NCI-H128 (cell line): ENCODE data around the gene BRPF1.

Experiments used
- DNase-seq: peaks from one replicate; lab custom pipeline; 2025; ENCODE audit not compliant: unreplicated experiment; lab: John Stamatoyannopoulos, UW

Gene BRPF1

DNA sequence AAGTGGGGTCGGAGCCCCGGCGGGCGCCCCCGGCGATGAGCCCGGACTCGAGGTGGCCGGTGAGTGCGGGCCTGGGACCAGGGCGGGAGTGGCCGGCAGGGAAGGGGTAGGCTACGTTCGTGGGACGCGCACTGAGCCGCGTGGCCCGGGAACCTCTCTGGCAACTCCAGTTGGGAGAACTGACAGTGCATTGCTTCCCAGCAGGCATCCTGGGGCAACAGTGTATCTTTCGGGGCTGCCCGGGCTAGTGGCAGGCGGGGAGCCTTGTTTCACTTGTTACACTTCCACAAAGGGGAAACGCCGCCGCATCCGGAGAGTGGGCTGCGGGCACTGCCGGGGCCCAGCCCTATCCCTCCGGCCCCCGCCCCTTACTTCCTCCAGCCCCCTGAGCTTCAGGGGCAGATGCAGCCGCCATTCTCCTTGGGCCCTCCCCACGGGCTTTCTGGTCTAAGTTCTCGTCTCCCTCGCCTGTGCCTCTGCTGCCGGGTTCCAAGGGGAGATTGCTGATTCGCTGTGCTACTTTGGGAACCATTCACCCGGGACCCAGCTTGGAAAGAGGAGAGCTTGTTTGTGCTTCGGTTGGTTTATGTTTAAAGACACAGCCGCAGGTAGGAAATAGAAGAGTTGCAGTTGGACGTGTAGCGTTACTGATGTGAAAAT is 675 bp downstream of the BRPF1 start:
- no peak for DNase-seq

DNA sequence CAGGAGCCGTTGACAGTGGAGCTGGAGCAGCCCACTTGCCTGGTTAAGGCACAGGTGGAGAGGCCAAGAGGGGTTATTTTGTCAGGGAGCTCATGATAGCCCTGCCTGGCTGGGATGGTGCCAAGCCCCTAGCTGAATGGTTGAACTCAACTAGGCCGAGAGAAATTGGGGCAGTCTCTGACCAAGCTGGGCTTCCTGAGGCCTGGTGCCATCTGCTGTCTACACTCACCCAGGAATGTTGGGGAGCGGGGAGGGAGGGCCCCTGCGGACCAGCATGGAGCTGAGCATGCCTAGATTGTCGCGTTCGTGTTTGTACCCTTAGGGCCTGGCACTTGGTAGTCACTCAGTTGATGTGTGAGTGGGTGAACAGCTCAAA is 1.2 kb downstream of the BRPF1 start:
- no peak for DNase-seq

DNA sequence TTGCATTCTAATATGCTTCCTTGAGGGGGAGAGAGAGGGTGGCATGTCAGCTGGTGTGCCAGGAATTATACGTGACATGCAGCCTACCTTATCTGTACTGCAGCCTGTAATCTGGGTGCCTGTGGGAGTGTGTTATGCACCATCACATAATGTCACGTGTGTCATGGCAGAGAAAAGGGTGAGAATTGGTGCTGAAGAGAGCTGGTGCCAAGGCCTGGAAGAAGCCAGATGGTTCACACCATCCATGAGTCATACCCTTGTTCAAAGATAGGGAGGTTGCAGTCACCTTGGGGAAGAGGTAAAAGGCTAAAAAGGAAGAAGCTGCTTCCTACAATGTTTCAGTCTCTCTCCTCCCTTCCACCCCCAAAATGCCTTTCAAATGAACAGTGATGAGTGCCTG is 5.3 kb downstream of the BRPF1 start:
- DNase-seq, result no peak

DNA sequence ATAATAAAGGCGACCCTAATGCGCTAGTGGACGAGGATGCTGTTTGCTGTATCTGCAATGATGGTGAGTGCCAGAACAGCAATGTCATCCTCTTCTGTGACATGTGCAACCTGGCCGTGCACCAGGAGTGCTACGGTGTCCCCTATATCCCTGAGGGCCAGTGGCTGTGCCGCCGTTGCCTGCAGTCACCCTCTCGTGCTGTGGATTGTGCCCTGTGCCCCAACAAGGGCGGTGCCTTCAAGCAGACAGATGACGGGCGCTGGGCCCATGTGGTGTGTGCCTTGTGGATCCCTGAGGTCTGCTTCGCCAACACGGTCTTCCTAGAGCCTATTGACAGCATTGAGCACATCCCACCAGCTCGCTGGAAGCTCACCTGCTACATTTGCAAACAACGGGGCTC is 7.6 kb downstream of the BRPF1 start:
- no peak for DNase-seq

DNA sequence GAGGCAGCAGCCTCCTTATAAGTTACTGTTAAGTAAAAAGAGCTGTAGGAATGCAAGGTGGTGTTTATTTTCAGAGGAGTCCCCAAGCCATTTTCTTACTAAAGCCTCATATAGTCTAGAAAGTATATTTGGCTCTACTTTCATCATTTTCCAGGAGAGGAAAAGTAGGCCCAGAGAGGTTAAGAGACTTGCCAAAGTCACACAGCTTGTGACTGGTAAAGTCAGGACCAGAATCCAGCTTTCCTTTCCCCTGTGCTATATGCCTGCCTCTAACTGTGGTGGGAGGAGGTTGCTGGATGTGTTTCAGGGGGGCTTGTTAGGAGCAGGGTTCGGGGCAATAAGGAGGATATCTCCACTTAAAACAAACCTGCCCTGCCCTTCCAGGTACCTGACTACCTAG is 11.0 kb downstream of the BRPF1 start:
- DNase-seq, result no peak

DNA sequence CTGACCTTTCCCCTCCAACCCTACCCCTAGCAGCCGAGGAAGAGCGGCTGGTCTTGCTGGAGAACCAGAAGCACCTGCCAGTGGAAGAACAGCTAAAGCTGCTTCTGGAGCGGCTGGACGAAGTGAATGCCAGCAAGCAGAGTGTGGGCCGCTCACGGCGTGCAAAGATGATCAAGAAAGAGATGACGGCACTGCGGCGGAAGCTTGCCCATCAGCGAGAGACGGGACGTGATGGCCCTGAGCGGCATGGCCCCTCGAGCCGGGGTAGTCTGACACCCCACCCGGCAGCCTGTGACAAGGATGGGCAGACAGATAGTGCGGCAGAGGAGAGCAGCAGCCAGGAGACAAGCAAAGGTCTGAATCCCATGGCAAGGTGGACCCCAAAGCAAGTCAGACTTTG is 12.0 kb downstream of the BRPF1 start:
- DNase-seq, result no peak

DNA sequence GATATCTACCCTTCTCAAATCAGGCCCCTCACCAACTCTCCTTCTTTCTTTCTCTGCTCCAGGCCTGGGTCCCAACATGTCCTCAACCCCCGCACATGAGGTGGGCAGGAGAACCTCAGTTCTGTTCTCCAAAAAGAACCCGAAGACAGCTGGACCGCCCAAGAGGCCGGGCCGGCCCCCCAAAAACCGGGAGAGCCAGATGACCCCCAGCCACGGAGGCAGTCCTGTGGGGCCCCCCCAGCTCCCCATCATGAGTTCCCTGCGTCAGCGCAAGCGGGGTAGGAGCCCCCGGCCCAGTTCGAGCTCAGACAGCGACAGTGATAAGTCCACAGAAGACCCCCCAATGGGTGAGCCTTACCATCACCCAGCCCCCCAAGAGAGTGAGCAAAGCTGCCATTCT is 12.6 kb downstream of the BRPF1 start:
- DNase-seq, result no peak

DNA sequence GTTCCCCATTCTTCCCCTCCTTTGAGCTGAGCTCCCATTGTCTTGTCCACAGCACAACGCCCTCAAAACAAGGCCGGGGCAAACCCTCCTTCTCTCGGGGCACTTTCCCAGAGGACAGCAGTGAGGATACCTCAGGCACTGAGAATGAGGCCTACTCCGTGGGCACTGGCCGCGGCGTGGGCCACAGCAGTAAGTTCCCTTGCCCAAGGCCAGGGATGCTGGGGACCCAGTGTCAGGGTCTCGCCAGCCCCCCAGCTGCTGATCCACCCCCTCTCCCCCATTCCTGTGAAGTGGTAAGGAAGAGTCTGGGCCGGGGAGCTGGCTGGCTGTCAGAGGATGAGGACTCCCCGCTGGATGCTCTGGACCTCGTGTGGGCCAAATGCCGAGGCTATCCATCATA is 14.0 kb downstream of the BRPF1 start:
- DNase-seq, result no peak

DNA sequence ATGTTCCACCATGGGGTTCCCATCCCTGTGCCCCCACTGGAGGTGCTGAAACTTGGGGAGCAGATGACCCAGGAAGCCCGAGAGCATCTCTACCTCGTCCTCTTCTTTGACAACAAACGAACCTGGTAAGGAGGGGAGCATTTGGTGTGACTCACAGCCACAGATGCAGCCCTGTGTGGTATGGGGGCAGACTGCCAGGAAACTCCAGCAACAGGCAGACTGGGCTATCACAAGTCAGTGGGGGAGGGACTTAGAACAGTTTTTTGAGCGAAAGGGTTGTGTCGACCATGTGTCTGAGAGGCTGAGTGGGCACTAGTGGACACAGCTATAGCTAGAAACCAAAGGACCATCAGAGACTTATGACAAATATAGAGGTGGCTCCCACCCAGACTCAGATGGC is 14.8 kb downstream of the BRPF1 start:
- DNase-seq, result no peak

DNA sequence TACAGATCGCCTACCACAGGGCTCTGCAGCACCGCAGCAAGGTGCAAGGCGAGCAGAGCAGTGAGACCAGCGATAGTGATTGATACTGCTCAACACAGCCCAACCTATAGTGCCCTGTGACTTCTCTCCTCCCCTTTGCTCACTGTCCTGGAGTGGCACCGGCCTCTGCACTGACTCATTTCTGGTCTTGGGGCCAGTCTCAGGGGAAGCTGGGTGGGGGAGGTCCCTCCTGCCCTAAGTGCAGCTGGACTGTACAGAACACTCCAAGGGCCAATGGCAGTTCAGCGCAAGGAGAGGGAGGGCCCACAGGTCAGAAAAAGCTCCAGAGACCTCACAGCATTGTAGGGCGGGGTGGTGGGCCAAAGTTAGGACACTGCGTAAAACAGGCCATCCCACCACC is 15.7 kb downstream of the BRPF1 start:
- no peak for DNase-seq

DNA sequence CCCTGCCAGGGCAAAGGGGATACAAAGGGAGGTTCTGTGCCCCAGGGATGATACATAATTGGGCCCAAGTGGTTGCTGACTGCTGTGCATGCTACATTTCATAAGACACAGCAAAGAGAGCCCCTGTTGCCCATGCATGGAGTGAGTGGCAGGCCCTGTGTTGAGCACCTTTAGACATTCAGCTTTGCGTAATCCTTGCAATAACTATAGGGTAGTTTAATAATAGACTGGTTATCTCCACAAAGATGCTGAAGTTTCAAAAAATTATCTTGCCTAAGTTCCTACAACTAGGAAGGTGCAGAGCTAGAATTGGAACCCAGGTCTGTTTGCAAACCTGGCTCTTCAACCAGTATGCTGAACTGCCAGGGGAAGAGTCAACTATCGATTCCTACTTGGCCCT is 16.5 kb downstream of the BRPF1 start:
- DNase-seq, result no peak

DNA sequence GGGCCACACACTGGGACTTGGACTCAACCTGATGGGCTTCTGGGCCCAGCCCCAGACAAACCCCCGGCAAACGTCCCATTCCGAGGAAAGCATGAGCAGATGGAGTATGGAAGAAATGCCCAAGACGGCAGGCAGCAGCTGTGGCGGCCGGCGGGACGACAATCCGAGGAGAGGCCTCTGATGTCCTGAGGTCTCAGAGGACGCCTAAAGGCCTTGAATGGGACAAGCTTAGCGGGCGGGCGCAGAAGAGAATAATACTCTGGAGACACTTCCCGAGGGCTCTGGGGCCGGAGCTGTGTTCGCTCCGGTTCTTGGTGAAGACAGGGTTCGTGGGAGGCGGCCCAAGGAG is 17.7 kb downstream of the BRPF1 start:
- DNase-seq, result no peak

DNA sequence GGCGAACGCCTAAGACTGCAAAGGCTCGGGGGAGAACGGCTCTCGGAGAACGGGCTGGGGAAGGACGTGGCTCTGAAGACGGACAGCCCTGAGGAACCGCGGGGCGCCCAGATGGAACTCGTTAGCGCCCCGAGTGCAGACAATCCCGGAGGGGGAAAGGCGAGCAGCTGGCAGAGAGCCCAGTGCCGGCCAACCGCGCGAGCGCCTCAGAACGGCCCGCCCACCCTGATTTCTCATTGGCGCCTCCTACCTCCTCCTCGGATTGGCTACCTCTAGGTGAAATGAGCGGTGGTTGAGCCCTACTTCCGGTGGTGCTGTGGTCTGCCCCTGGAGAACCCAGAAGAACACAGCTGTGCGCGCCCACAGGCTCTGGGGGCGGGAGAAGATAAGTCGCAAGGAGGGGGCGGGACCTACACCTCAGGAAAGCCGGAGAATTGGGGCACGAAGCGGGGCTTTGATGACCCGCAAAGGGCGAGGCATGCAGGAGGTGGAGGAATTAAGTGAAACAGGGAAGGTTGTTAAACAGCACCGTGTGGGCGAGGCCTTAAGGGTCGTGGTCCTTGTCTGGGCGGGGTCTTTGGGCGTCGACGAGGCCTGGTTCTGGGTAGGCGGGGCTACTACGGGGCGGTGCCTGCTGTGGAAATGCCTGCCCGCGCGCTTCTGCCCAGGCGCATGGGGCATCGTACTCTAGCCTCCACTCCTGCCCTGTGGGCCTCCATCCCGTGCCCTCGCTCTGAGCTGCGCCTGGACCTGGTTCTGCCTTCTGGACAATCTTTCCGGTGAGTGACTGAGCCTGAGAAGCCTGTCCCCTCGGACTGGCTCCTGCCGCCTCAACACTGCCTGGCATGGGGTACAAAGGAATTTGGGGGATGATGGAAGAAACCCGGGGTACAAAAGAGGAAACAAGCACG is 18.4 kb downstream of the BRPF1 start, which contains the start of gene OGG1:
TSS of gene OGG1 (plus strand) at position 308 of the 911 bp plus-strand sequence. CDS start at position 643, 335 bp downstream.
- DNase-seq, result peak; percentile 87

DNA sequence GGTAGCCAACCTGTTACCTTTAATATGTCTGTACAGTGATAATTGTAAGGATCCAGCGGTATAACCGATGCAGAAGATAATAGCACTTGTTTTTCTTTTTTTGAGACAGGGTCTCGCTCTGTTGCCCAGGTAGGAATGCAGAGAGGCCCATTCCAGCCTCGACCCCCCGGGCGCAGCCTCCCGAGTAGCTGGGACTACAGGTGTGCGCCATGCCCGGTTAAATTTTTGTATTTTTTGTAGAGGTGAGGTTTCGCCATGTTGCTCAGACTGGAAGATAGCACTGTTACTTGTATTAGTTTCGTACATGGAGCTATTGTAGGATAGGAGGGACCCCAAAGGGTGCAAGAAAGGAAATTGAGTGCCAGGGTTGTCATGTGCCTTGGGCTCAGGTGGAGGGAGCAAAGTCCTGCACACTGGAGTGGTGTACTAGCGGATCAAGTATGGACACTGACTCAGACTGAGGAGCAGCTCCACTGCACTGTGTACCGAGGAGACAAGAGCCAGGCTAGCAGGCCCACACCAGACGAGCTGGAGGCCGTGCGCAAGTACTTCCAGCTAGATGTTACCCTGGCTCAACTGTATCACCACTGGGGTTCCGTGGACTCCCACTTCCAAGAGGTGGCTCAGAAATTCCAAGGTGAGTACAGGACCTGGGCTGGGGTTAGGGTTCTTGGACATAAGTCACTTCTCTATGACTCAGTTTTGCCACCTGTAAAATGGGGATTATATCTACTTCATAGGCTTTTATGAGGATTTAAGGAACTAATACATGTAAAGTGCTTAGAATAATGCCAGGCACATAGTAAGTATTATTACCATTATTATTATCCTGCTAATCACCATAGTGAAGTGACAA is 19.2 kb downstream of the BRPF1 start:
- DNase-seq, result no peak

DNA sequence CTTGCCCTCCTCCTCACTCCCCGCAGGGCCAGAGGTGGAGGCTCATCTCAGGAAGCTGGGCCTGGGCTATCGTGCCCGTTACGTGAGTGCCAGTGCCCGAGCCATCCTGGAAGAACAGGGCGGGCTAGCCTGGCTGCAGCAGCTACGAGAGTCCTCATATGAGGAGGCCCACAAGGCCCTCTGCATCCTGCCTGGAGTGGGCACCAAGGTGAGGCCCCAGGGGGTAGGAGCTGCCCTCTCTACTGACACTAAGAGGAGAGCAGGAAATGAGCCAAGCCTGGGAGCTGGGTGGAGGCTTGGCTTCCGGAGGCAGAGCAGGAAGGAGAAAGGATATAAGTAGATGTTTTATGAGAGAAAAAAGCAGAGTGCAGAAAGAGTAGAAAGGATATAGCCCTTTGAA is 23.1 kb downstream of the BRPF1 start:
- DNase-seq, result no peak

DNA sequence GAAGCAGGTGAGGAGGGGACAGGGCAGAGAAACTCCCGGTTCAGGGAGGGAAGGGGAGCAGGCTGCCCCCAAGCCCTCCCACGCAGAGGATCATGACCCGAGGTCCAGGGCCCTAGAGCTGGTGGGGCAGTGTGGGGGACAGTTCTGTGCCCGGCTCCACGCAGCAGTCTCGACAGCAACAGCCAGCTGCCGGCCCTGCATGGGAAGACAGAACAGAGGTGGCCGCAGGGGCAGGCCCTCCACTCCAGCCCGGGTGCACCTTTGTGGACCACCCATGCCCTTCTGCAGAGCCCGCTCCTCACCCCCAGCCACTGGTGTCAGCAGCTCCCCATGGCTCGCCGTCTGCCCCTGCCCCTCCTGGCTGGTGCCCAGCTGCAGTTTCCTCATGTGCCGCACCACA is 25.9 kb downstream of the BRPF1 start:
- DNase-seq, result no peak

DNA sequence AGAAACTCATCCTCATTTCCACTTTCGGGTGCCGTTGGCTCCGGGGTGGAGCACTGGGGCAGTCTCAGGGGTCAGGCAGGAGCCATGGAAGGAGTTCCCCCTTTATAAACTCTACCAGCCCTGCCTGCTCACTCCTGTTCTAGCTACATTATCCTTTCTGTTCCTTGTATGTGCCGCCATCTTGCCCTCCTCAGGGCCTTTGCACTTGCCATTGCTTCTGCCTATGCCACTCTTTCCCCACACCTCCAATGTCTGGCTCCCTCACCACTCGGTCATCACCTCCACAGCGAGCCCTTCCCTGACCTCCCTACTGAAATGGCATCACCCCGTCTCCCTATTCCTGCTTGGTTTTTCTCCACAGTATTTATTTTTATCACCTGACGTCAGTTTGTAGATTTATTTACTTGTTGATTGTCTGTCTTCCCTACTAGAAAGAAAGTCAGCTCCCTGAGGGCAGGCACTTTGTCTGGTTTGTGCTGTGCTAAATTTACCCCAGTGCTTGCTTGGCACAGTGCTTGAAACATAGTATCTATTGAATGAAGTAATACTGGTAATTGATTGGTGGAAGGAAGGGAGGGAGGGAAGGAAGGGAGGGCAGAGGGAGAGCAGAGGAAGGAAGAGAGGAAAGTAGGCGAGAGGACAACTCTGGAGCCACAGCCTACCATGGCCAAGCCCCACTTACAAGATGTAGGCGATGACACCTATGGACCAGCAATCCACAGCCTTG is 29.4 kb downstream of the BRPF1 start:
- DNase-seq, result no peak

DNA sequence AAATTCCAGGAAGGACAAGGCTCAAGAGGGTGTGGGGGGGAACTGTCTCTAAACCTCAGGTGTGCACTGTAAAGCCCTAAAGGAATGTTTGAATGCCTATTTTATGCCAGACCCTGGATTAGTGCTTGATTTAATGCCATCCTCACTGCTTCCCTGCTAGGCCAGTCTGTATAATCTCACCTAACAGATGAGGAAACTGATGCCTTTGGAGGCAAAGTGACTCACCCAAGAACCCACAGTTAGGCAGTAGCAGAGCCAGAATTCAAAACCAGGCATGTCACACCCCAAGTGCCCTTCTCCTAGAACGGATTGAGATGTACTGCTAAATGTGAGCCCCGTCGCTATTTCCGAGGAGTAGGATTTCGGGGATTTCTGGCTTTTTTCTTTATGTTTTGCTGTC is 30.4 kb downstream of the BRPF1 start:
- no peak for DNase-seq

DNA sequence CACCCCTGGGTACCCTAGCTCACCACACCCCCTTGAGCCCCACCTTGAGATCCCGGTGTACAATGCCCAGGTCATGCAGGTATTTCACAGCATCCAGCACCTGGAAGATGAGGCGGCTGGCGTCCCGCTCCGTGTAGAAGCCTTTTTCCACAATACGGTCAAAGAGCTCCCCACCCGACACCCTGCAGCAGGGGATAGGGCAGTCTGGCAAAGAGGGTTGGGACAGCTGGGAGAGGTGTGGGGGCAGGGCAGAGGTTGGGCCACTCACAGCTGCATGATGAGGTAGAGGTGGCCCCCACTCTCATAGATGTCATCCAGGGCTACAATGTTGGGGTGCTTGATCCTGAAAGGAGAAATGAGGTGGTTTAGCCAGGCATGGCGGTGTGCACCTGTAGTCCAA is 31.3 kb downstream of the BRPF1 start:
- DNase-seq, result no peak

DNA sequence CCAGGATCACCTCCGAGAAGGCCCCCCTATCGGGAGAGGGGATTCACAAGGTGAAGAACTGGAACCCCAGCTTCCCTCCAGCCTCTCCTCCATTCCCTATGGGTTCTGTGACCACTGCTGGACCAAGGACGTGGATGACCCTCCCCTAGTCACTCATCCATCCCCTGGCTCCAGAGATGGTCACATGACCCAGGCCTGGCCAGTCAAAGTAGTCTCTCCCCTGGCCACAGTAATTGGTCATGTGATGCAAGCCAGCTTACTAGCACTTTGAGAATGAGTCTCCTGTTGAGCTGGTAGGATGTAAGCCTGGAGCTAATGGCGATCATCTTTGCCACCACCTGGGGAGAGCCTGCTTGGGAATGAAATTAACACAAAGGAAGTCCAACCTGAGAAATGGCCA is 34.3 kb downstream of the BRPF1 start:
- DNase-seq, result no peak

DNA sequence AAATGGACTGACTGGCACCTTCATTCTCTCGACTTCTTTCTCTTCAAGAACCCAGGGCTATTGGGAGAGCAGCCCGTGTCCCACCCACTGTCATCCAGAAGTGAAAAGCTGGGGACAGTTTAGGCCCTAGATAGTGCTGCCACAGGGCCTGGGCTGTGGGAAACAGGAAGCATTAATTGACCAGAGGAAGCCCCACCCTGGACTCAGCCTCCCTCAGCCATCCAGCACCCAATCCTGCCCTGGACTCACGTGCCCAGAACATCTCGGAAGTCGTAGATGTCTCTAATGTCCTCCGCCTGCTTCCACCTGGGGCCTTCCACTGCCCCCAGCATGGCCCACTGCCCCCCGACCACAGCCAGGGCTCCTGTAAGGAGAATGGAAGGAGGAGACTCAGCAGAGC is 35.9 kb downstream of the BRPF1 start:
- no peak for DNase-seq
